ELF-1 (cell line): ENCODE data around the gene CCR6.
"Not testable (repeated sequence)": the region's sequence is repeated elsewhere in the genome, so short reads cannot be mapped to it uniquely, and the experiment has no call there.

Source experiments
- DNase-seq: peaks from one replicate; pipeline ENCODE4 v3.0.0-alpha.2; 2016; ENCODE audit warnings: low read depth, low spot score

The CCR6 gene

DNA sequence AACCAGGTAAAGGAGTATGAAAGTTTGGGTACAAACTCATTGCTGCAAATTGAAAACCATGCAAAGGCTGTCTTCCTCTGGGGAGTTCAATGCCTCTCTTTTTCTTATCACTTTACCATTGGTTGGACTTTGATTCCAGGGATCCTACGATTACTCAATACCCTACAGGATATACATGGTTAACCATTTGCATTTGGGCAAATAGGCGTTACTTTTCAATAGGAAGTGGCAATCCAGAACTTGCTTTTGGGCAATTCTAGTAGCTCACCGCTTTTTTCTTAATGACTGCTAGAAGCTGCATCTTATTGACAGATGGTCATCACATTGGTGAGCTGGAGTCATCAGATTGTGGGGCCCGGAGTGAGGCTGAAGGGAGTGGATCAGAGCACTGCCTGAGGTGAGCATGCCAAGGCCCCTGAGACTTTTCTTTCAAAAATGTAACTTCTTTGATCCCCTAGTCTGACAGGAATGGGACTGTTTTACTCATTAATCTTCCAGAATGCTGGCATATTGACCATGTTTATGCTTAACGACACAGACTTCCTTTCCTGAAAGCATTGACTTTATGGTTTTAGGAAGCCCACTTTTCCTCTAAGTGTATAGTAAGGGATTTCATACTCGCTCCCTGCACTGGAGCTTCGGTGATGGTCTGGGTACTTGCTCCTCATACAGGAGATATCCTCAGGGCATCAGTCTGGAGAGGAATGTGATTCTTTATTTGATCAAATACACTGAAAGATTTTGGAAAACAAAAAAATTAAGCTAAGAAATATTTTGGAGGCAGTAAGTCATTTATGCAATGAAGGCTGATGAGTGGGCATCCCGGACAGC, at the start of gene CCR6:
Gene CCR6 (plus strand): TSS at position 270 of the 831 bp plus-strand sequence. CDS start 13,039 bp downstream, outside the sequence.
- no peak for DNase-seq

DNA sequence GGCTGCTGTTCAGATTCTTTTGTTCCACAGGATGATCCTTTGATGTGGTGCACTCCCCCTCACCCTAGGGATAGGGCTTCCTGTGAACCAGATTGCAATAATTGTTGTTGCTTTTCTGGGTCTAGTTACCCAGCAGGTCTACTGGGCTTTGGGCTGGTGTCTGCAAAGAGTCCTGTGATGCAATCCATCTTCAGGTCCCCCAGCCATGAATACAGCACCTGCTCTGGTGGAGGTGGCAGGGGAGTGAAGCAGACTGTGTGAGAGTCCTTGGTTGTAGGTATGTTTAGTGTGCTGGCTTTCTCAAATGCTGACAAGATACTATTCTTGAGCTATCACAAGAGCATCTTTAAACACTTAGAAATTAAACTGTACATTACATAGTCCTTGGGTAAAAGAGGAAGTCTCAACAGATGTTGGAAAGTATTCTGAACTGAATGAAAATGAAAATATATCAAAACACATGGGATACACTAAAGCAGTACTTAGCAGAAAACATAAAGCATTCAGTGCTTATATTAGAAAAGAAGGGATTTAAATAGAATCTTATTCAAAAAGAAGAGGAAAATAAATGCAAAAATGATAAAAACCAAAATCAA, 49.1 kb upstream of the CCR6 start:
- DNase-seq = no peak

DNA sequence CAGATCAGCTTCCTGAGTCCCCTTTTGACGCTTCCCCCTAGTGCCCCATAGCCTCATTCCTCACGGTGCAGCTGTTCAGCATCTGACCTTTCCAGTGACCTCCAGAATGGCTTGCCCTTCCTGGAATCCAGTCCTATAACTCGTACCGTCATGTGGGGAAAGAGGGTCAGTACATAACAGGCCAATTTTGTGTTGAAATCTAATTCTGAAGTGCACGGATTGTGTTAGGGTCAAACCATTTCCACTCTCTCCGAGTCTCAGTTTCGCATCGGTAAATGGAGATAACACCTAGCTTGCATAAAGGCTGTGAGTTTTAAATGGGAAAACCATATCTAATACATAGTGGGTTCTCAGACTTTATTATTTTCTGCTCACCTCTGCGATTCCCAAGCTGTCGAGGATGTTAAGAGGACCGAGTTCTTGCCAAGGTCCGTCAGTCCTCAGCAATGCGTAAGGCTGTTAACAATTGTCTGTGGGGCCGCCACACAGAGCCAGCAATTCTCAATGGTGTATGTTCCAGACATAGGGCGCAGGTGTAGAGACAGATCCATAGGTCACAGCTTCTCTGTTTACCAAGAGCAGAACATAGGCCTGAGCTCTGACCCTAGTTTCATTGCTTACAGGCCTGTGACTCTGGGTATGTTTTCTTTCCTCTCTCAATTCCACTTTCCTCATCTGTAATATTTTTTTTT, 45.5 kb upstream of the CCR6 start:
- DNase-seq = no peak

DNA sequence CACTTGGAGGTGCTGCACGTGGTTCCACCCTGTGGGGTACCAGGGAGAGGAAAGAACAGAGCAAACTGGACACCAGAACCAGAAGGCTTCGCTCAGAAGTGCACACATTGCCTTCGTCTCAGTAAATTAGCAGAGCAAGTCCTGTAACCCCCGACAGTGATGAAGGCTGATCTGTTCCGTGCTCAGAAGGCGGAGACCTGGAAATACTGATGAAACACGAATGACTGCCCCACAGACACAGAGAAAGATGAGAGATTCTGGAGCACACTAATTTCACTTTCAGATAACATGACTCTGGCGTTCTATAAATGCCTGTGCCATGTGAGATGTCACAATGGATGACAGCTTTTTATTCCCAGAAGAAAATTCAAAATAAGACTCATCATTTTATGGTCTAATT, 44.2 kb upstream of the CCR6 start:
- DNase-seq = no peak

DNA sequence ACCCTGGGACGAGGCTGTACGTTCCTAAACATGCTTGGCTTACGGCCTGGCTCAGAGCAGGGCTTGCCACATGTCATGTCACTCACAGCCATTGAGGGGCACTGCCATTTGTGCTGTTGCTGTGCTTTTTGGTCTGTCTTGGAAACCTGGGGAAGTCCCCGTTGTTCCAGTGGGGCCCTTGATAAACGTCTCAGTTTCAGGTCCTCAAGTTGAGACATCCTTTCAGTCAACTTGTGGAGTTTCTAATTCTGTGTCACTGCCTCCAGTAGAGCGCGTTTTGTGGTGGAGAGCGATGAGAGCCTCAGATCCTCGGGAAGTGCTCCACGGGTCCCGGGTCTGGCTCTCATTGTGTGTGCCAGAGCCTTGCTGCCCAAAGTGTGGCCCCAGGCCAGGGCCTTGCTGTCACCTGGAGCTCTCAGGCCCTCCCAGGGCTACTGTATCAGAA, 43.0 kb upstream of the CCR6 start:
- no peak for DNase-seq

DNA sequence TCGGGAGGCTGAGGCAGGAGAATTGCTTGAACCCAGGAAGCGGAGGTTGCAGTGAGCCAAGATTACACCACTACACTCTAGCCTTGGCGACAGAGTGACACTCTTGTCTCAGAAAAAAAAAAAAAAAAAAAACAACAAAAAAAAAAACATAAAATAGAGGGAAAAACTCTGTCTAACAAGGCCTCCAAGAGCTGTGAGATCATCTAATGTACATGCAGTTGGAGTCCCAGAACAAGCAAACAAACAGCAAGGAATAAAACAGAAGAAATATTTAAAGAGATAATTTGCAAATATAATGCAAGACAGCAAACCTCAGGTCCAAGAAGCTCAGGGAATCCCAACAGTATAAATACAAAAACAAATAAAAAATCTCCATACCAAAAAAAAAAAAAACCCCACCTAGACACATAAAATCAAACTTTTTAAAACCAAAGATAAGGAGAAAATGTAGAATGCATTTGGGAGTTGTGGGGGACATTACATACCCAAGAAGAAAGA, 35.0 kb upstream of the CCR6 start:
- DNase-seq = no peak

DNA sequence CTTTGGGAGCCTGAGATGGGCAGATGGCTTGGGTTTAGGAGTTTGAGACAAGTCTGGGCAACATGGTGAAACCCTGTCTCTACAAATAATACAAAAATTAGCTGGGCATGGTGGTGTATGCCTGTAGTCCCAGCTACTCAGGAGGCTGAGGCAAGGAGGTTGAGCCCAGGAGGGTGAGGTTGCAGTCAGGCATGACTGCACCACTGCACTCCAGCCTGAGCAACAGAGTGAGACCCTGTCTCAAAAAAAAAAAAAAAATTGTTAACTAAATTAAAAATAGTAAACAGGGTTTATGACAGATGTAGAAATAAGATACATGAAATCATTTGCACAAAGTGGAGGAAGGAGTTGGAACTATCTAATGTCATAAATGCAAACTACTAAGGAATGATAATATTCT, 34.2 kb upstream of the CCR6 start:
- not testable (repeated sequence) for DNase-seq

DNA sequence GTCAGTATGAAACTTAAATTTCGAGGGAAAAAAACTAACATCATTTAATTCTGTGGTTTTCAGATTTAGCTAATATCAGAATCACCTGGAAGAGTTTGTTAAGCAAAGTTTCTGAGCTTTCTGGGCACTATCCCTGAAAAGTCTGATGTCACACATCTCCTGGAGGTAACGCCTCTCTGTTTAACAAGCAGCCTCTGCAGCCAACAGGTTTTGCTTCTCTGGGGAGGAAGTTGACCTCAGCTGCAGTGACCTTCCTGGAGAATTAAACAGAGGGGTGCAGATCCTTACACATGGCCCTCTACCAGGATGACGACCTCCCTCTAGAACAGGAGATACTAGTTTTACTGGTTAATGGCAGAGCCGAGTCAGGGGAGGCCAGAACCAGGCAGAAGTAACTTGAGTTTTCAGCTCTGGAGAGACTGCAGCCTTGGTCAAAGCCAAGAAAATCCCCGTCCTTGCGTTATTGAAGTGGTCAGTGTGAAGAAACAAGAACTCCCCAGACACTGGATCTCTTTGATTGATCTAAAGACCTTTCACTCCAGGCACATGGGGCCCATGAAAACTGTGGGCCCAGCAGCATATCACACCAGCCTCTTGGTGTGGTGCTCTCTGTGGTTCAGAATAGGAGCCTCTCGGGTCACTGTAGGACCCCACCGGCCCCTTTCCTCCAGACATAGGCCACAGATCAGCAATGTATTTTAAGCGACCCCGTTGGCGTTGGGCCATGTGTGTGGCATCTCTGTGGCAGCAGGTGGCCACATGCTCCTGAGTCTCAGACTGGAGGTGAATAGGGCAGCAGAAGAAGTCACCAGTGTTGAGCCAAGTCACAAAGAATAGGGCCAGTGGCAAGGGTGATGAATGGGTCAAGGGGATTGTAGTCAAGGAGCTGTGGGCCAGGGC, 33.4 kb upstream of the CCR6 start:
- DNase-seq = no peak

DNA sequence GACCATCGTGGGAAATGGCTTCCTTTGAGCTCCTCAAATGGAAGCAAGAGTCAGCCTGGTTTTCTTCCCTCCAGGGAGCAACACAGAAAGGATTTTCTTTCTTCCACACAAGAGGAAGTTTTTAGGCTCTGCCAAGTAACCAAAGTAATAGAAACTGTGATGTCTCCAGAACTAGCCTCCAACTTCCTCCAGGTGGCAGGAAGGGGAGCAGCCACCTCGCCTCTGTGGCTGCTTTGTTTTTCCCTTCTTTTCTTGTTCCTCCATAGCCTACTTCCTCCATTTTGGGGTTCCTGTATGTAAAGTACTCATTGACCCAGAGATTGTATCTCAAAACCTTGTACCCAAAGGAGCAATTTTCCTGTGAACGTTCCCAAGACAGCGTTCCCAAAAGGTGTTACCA, 32.7 kb upstream of the CCR6 start:
- DNase-seq = no peak

DNA sequence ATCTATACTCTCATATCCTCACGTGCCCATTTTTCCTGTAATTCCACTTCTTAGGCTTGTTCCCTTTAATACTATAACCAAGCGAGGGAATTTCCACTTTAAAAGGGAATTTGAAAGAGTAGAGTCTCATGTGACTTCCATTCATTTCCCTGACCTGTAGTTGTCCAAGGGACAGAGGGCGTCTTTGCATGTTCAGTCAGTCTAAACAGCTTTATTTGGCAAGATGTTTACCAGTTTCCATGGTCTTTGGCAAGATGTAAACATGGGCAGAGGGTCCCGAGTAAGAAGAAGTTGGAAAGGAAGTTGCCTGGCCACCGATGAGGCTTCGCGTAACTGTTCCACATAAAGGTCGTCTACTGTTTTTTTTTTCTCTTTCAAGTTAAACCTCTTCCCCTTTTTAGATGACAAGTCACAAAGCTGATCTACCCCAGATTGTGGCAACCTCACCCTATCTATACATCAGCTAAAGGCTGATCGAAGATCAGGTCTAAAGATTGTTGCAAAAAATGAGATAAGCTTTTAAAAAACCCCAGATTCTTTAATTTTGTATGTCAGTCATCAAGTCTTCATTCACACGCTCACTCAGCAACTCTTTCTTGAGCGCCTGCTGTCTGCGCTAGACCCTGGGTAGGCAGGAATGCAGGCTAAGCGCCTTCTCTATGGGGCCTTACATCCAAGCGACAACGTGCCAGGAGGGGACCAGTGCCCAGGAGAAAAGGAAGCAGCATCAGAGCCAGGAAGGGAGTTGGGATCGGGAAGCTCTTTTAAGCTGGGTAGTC, 31.7 kb upstream of the CCR6 start:
- no peak for DNase-seq

DNA sequence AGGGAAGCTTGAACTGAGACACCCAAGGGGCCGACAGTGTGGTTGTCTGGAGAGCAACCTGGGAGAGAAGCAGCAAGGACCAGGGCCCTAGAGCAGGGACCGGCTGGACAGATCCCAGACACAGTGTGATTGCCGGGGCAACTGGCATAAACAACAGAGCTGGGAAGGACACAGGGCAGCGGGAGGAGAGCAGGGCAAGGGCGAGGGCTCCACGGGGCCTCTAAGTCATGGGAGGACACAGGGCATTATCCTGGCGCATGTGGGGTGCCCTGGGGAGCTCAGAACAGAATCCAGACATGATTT, 31.1 kb upstream of the CCR6 start:
- peak; percentile 42 for DNase-seq

DNA sequence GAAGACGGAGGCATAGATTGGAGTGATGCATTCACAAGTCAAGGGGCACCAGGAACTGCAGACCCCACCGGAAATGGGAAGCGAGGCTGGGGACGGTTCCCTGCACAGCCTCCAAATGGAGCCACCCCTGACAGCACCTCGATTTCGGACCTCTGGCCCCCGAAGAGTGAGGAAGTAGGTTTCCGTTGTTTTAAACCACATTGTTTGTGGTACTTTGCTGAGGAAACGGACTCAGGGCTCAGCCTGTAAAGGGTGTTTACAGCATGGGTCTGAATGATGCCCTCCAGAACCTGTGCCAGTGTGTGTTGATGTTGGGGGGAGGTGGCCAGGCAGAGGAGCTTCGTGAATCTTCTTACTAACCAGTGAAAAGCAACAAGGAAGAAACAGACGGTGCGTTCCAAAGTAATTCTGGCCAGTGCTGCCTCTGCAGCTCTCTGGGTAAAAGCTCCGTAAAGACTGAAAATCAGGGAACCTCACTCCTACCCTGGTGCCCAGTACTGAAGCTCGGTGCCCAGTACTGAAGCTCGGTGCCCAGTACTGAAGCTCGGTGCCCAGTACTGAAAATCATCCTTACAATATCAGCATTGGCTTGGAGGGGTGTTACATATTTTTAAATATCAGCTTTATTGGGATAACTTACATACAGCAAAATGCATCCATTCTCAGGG, 30.1 kb upstream of the CCR6 start:
- DNase-seq = no peak

DNA sequence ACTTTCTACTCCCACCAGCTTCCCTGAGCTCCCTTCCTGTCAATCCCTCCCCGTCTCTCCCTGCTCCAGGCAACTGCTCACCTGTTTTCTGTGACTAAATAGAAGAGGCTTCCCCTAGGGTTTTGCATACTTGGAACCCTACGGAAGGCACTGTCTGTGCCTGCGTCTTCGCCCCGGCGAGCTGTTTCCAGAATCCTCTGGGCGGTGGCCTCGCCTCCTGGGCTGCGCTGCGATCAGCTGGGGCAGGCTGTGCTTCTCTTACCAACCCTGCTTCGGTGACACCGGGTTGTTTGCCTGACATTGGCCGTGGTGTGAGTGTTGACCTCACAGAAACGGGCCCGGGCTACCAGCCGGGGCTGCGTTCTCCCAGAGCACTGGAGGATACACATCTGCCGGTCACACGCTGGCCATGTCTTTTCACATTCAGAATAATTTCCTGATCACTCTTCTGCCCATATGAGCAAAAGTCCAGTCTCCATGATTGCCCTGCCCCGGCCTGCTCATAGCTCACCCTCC, 29.4 kb upstream of the CCR6 start:
- DNase-seq = no peak

DNA sequence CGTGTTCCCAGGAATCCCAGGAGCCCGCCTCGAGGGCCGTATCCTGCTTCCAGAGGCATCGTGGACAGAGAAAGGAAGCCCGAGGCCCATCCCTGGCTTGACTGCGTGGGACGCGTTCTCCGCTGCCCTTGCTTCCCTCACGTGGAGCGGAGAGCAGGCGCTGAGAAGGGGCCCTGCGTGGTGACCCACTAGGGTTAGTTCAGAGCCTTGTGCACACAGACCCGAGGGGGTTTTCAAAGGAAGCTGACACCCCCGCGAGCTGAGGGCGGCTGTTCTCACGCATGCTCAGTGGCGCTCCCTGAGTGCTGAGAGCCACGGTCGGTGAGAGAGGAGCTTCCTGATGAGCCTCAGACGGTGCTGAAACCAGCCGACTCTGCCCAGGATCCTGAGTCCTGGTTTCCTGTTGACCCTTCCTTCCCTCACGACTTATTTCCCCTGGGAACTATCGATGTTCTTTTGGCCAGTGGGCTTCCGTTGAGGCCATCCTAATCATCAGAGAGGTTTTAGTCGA, 28.9 kb upstream of the CCR6 start:
- DNase-seq = peak; percentile 32

DNA sequence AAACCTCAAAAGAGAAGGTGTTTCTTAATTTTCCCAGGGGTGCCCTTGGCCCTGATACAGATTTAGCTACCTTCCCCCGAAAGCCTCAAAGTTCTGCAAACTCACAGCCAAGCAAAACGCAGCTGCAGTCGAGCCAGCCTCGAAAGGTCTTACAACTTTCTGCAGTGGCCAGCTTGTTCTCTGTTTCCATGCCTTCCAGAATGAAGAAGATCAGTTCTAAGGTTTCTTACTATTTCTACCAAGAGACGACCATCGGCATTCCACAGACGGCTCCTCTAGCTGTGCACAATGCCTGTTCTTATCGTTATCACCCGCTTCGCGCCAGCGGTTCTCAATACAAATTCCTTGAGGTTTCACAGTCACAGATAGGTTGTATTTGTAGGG, 28.5 kb upstream of the CCR6 start:
- DNase-seq = peak; percentile 36

DNA sequence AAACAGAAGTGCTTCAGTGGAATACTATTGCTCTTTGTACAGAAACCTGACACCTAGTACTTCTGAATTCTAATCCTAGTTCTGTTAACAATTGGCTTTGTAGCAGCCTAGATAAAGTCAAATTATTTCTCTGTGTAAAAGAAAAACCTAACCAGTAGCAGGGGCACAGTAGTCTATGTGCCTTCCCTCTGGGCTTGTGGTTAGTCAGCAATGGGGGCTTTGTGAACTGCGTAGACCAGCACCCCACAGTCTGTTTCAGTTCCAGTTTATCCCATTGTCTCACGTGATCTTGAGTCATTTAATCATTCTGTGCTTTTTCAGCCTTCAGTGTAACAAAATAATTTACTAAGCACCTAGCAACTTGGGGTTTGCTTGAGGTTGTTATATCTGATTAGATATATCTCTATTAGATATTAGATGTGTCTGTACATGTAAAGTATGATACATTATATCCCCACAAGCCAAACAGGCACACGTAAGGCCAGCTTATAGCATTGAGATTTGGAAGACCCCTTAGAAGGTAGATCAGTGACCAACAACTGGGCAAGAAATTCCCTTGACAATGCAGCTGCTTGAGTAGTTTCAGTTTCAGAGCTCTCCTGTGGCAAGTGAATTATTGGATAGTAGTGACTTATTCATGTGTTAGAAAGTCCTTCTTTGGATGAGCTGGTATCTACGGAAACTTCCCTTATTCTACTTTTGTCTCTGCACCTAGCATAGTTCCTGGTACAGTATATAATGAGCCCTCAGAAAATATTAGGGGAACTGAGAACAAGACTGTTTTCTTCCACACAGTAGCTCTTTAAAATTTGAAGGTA, 27.9 kb upstream of the CCR6 start:
- no peak for DNase-seq

DNA sequence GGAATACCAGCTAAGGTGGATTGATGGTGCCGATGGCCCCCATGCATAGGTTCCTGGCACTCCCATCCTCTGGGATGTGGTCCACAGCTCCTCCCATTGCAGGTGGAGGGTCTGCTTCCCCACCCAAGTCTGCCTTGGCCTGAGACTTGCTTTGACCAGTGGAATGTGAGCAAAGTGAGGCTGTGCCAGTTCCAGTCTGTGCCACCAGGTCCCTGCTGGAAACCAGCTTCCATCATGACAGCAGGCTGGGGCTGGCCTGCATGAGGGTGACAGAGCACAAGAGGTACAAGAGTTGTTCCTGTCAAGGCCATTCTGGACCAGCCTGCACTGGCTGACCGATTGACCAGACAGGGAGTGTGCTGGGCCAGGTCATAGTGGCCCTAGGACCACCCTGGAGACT, 27.0 kb upstream of the CCR6 start:
- DNase-seq = no peak

DNA sequence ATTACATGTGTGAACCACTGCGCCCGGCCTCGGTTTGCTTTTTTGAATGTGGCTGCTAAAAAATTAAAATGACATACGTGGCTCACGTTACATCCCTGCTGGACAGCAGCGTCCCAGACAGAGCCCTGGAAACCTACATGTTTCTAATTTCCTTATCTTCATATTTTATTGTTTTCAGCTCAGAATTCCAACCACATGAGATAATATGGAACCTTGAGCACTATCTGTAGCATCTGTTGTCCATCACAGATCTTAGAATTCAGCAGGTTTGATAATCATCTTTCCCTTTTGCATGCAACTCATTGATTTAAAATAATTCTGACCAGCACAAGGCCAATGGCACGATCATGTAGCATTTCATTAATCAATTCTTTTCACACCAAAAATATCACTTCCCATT, 25.9 kb upstream of the CCR6 start:
- no peak for DNase-seq

DNA sequence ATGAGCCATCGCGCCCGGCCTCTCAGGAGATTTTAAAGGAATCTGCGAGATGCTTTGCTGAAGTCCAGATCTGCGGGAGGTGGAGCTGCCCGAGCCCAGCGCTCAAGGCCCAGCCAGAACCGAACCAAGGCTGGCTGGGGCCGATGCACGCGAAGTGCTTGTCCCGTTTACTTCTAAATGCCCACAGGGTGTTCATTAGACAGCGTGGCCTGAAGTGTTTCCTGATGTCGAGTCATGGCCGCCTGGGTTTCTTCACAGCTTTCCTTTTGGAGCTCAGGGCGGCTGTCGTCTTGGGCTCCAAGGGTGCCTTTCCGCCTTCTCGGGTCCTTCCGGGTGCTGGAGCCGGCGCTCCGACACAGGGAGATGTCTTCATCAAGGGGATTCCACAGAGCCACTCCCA, 25.1 kb upstream of the CCR6 start:
- no peak for DNase-seq
